Loucy (cell line): ENCODE data around the gene NES.

ENCODE experiments used
- H2AFZ ChIP-seq: fragments of 200-600 bp; sonication (generic); 2 replicates; pipeline ENCODE4 v1.6.0; 2016; ENCODE audit warnings: antibody characterized with exemption, mild to moderate bottlenecking, low read length, moderate library complexity
- H3F3A ChIP-seq: fragments of 200-600 bp; 2 replicates; pipeline ENCODE4 v1.6.0; 2016; ENCODE audit warnings: antibody characterized with exemption, low read depth, mild to moderate bottlenecking
- H3K27me3 ChIP-seq: fragments of 200-600 bp; sonication (generic); 2 replicates; pipeline ENCODE4 v1.6.1; 2014; ENCODE audit warnings: low read length, mild to moderate bottlenecking; ENCODE audit not compliant: insufficient read depth, poor library complexity, severe bottlenecking
- H3K36me3 ChIP-seq: fragments of 200-600 bp; sonication (generic); 2 replicates; pipeline ENCODE4 v1.6.1; 2016; ENCODE audit warnings: low read length; ENCODE audit not compliant: insufficient read depth
- H3K4me1 ChIP-seq: fragments of 200-600 bp; sonication (generic); 2 replicates; pipeline ENCODE4 v1.5.1; 2014; ENCODE audit warnings: low read length, mild to moderate bottlenecking; ENCODE audit not compliant: insufficient read depth, poor library complexity, severe bottlenecking
- H3K4me2 ChIP-seq: fragments of 200-600 bp; sonication (generic); 2 replicates; pipeline ENCODE4 v1.6.0; 2014; ENCODE audit warnings: antibody characterized with exemption, low read length, low read depth, mild to moderate bottlenecking; ENCODE audit not compliant: poor library complexity, severe bottlenecking
- H3K4me3 ChIP-seq: fragments of 200-600 bp; sonication (generic); 2 replicates; pipeline ENCODE4 v1.5.1; 2014; ENCODE audit warnings: low read length, mild to moderate bottlenecking, mixed read lengths; ENCODE audit not compliant: poor library complexity, severe bottlenecking
- H3K79me2 ChIP-seq: fragments of 200-600 bp; sonication (generic); 2 replicates; pipeline ENCODE4 v1.6.1; 2014; ENCODE audit warnings: low read length; ENCODE audit not compliant: insufficient read depth
- H3K9ac ChIP-seq: fragments of 200-600 bp; sonication (generic); 2 replicates; pipeline ENCODE4 v1.6.0; 2014; ENCODE audit warnings: mild to moderate bottlenecking, low read depth, low read length, moderate library complexity; ENCODE audit not compliant: poor library complexity, severe bottlenecking
- H3K9me2 ChIP-seq: fragments of 200-600 bp; sonication (generic); replicated peaks from 2 replicates; pipeline ENCODE4 v1.6.1; 2016; ENCODE audit warnings: low read depth, low read length, mixed read lengths
- H3K9me3 ChIP-seq: fragments of 200-600 bp; sonication (generic); 2 replicates; pipeline ENCODE4 v1.6.1; 2014; ENCODE audit warnings: mild to moderate bottlenecking, antibody characterized with exemption, low read length, low read depth; ENCODE audit not compliant: insufficient read depth
- H4K20me1 ChIP-seq: fragments of 200-600 bp; sonication (generic); 2 replicates; pipeline ENCODE4 v1.6.0; 2014; ENCODE audit warnings: antibody characterized with exemption, low read length, mild to moderate bottlenecking; ENCODE audit not compliant: insufficient read depth, poor library complexity, severe bottlenecking
- CTCF ChIP-seq: fragments of 200-600 bp; sonication (generic); conservative IDR thresholded peaks from 2 replicates; pipeline ENCODE4 v1.5.1; 2014; ENCODE audit warnings: mild to moderate bottlenecking, antibody characterized with exemption, low read length
- EZH2phosphoT487 ChIP-seq: fragments of 200-600 bp; IDR thresholded peaks from 2 replicates; pipeline ENCODE4 v1.6.1; 2018; ENCODE audit warnings: antibody characterized with exemption, mild to moderate bottlenecking, moderate library complexity, borderline replicate concordance

Gene NES

GRCh38 chr1:156645666-156646065 lies 31.5 kb downstream of the NES start:
- TF ChIP-seq EZH2phosphoT487 (no peak), CTCF (no peak)
- Histone ChIP-seq H3K36me3 (no peaks in the 10 kb centered on the region), H3K79me2 (no peaks in the 10 kb centered on the region), H3K27me3 (no peaks in the 10 kb centered on the region), H2AFZ (no peak overlapping the region), H3K9me2 (no peaks in the 10 kb centered on the region), H3K9ac (no peak overlapping the region), H3F3A (no peaks in the 10 kb centered on the region), H3K4me1 (peaks cover 18% of the 10 kb centered on the region), H3K4me2 (no peak overlapping the region), H4K20me1 (no peaks in the 10 kb centered on the region), H3K9me3 (no peaks in the 10 kb centered on the region), H3K4me3 (no peak overlapping the region)

GRCh38 chr1:156645056-156645455 lies 32.2 kb downstream of the NES start:
- H3K36me3 ChIP-seq: no peaks in the 10 kb centered on the region
- no peaks in the 10 kb centered on the region for H3K27me3 ChIP-seq
- no peaks in the 10 kb centered on the region for H3K9me2 ChIP-seq
- H3K9me3 ChIP-seq: no peaks in the 10 kb centered on the region
- peaks cover 18% of the 10 kb centered on the region for H3K4me1 ChIP-seq
- H2AFZ ChIP-seq: no peak overlapping the region
- no peaks in the 10 kb centered on the region for H3F3A ChIP-seq
- TF ChIP-seq CTCF: no peak
- TF ChIP-seq EZH2phosphoT487: no peak
- no peak overlapping the region for H3K9ac ChIP-seq
- no peaks in the 10 kb centered on the region for H4K20me1 ChIP-seq
- no peak overlapping the region for H3K4me2 ChIP-seq
- no peak overlapping the region for H3K4me3 ChIP-seq
- H3K79me2 ChIP-seq: no peaks in the 10 kb centered on the region

- Histone ChIP-seq H3K4me1 (peaks cover 18% of the 10 kb centered on the region), H3K79me2 (no peaks in the 10 kb centered on the region), H3K4me3 (no peak overlapping the region), H3F3A (no peaks in the 10 kb centered on the region), H3K4me2 (peak overlapping the region; percentile 44), H2AFZ (no peak overlapping the region), H3K9me3 (no peaks in the 10 kb centered on the region), H3K9ac (no peak overlapping the region), H3K9me2 (no peaks in the 10 kb centered on the region), H3K27me3 (no peaks in the 10 kb centered on the region), H3K36me3 (no peaks in the 10 kb centered on the region), H4K20me1 (no peaks in the 10 kb centered on the region)
- TF ChIP-seq CTCF: no peak
Measured at GRCh38 chr1:156644640-156645039, 32.6 kb downstream of the NES start.
